BLaER1 (cell line): ENCODE data around the gene CLP1.
"Not testable (repeated sequence)": the region's sequence is repeated elsewhere in the genome, so short reads cannot be mapped to it uniquely, and the experiment has no call there.

Experiments
- H3K27ac ChIP-seq: shearing (Covaris generic); formaldehyde crosslinking; 2 replicates; pipeline ENCODE4 v1.8.1; 2022
- H3K27me3 ChIP-seq: shearing (Covaris generic); formaldehyde crosslinking; 2 replicates; pipeline ENCODE4 v1.8.1; 2022
- H3K36me3 ChIP-seq: shearing (Covaris generic); formaldehyde crosslinking; 2 replicates; pipeline ENCODE4 v1.8.1; 2022
- H3K4me1 ChIP-seq: shearing (Covaris generic); formaldehyde crosslinking; 2 replicates; pipeline ENCODE4 v1.8.1; 2022
- H3K4me2 ChIP-seq: shearing (Covaris generic); formaldehyde crosslinking; 2 replicates; pipeline ENCODE4 v1.8.1; 2022
- H3K4me3 ChIP-seq: shearing (Covaris generic); formaldehyde crosslinking; 2 replicates; pipeline ENCODE4 v1.8.1; 2022
- H3K9ac ChIP-seq: shearing (Covaris generic); formaldehyde crosslinking; 2 replicates; pipeline ENCODE4 v1.8.1; 2022
- H3K9me3 ChIP-seq: shearing (Covaris generic); formaldehyde crosslinking; 2 replicates; pipeline ENCODE4 v1.8.1; 2022
- H4K20me1 ChIP-seq: shearing (Covaris generic); formaldehyde crosslinking; 2 replicates; pipeline ENCODE4 v1.8.1; 2022
- Cebpa-rat ChIP-seq: shearing (Covaris generic); IDR thresholded peaks from 2 replicates; pipeline ENCODE4 v1.8.1; 2022

The CLP1 gene

GRCh38 chr11:57647372-57647771, 10.2 kb upstream of the CLP1 start:
- H3K4me1 ChIP-seq, result peaks cover 52% of the 10 kb centered on the region
- no peak for TF ChIP-seq Cebpa-rat
- H4K20me1 ChIP-seq, result peaks cover 54% of the 10 kb centered on the region
- H3K4me2 ChIP-seq, result peak overlapping the region; percentile 68
- no peak overlapping the region for H3K9ac ChIP-seq
- peaks cover 72% of the 10 kb centered on the region for H3K27me3 ChIP-seq
- H3K27ac ChIP-seq, result no peak overlapping the region
- H3K4me3 ChIP-seq, result 0 out of 2 replicates have a peak overlapping the region, but pooled peaks have one; percentile 23
- peaks cover 12% of the 10 kb centered on the region; the same call in 1 of the 2 replicates for H3K36me3 ChIP-seq
- H3K9me3 ChIP-seq, result no peaks in the 10 kb centered on the region

- Histone ChIP-seq H3K27ac (no peak overlapping the region), H3K9ac (no peak overlapping the region), H3K4me1 (peaks cover 55% of the 10 kb centered on the region)
These were observed 9.4 kb upstream of the CLP1 start for GRCh38 chr11:57647960-57648800.

GRCh38 chr11:57648801-57649735, 8.5 kb upstream of the CLP1 start:
- H4K20me1 ChIP-seq, result peaks cover 46% of the 10 kb centered on the region
- H3K27me3 ChIP-seq, result peaks cover 72% of the 10 kb centered on the region
- H3K4me3 ChIP-seq, result peak overlapping the region; percentile 27
- no peak overlapping the region for H3K9ac ChIP-seq
- peak overlapping the region; percentile 68 for H3K4me2 ChIP-seq
- no peaks in the 10 kb centered on the region for H3K36me3 ChIP-seq
- peaks cover 50% of the 10 kb centered on the region for H3K4me1 ChIP-seq
- no peaks in the 10 kb centered on the region for H3K9me3 ChIP-seq
- TF ChIP-seq Cebpa-rat, result no peak
- H3K27ac ChIP-seq, result no peak overlapping the region

More at GRCh38 chr11:57647960-57648800, 9.4 kb upstream of the CLP1 start:
- H3K27me3 ChIP-seq, result peaks cover 72% of the 10 kb centered on the region
- H4K20me1 ChIP-seq, result peaks cover 46% of the 10 kb centered on the region
- 0 out of 2 replicates have a peak, but pooled peaks cover 7% of the 10 kb centered on the region for H3K36me3 ChIP-seq
- TF ChIP-seq Cebpa-rat, result no peak
- no peaks in the 10 kb centered on the region for H3K9me3 ChIP-seq
- H3K4me2 ChIP-seq, result peak overlapping the region; percentile 68
- 0 out of 2 replicates have a peak overlapping the region, but pooled peaks have one; percentile 27 for H3K4me3 ChIP-seq

GRCh38 chr11:57649826-57650738, 7.5 kb upstream of the CLP1 start, which contains the start of gene YPEL4:
Gene YPEL4 (minus strand): TSS chr11:57649912. CDS start chr11:57647107, 2,805 bp downstream.
- H3K27ac ChIP-seq, result no peak within 1 kb of the TSS
- H3K9me3 ChIP-seq, result no peaks in the 10 kb centered on the region
- peak within 1 kb of the TSS; percentile 68 for H3K4me2 ChIP-seq
- H3K4me1 ChIP-seq, result peaks cover 50% of the 10 kb centered on the region
- no peak for TF ChIP-seq Cebpa-rat
- H4K20me1 ChIP-seq, result peaks cover 44% of the 10 kb centered on the region
- H3K4me3 ChIP-seq, result peak within 1 kb of the TSS; percentile 27
- no peak within 1 kb of the TSS for H3K9ac ChIP-seq
- H3K36me3 ChIP-seq, result no peaks in the 10 kb centered on the region
- H3K27me3 ChIP-seq, result peaks cover 65% of the 10 kb centered on the region

DNA sequence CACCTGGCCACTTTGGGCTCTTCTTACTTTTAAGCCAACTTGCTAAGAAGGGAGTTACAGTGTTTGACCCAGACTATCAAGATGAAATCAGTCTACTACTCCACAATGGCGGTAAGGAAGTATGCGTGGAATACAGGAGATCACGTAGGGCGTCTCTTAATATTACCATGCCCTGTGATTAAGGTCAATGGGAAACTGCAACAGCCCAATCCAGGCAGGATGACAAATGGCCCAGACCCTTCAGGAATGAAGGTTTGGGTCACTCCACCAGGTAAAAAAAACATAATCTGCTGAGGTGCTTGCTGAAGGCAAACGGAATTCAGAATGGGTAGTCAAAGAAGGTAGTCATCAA, 6.8 kb upstream of the CLP1 start:
- H3K36me3 ChIP-seq, result no peaks in the 10 kb centered on the region
- H3K4me3 ChIP-seq, result no peak overlapping the region
- TF ChIP-seq Cebpa-rat, result no peak
- peaks cover 59% of the 10 kb centered on the region for H3K27me3 ChIP-seq
- H4K20me1 ChIP-seq, result peaks cover 37% of the 10 kb centered on the region
- H3K4me1 ChIP-seq, result peaks cover 48% of the 10 kb centered on the region
- H3K9me3 ChIP-seq, result no peaks in the 10 kb centered on the region
- H3K4me2 ChIP-seq, result no peak overlapping the region
- H3K9ac ChIP-seq, result no peak overlapping the region
- H3K27ac ChIP-seq, result no peak overlapping the region

DNA sequence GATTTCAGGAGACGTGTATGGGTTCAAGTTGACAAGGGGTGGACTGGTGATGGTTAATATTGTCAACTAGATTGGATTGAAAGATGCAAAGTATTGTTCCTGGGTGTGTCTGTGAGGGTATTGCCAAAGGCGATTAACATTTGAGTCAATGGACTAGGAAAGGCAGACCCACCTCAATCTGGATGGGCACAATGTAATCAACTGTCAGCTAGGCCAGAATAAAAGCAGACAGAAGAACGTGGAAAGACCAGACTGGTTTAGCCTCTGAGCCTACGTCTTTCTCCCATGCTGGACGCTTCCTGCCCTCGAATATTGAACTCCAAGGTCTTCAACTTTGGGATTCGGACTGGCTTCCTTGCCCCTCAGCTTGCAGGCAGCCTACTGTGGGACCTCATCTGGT, 6.2 kb upstream of the CLP1 start:
- Histone ChIP-seq H3K27me3 (peaks cover 52% of the 10 kb centered on the region), H3K27ac (no peak overlapping the region), H3K4me1 (peaks cover 41% of the 10 kb centered on the region), H3K36me3 (no peaks in the 10 kb centered on the region), H3K4me2 (no peak overlapping the region), H3K9ac (no peak overlapping the region), H3K9me3 (no peaks in the 10 kb centered on the region), H4K20me1 (peaks cover 30% of the 10 kb centered on the region), H3K4me3 (no peak overlapping the region)
- no peak for TF ChIP-seq Cebpa-rat

- not testable (repeated sequence) for H3K27ac ChIP-seq, H3K9me3 ChIP-seq, H3K36me3 ChIP-seq, H3K9ac ChIP-seq, H3K4me3 ChIP-seq
- peaks cover 43% of the 10 kb centered on the region for H3K4me1 ChIP-seq
- peaks cover 44% of the 10 kb centered on the region for H3K27me3 ChIP-seq
- peaks cover 22% of the 10 kb centered on the region for H4K20me1 ChIP-seq
- H3K4me2 ChIP-seq, result peak overlapping the region; percentile 22; the same call in 1 of the 2 replicates
These were observed 5.3 kb upstream of the CLP1 start for GRCh38 chr11:57652230-57652629.

DNA sequence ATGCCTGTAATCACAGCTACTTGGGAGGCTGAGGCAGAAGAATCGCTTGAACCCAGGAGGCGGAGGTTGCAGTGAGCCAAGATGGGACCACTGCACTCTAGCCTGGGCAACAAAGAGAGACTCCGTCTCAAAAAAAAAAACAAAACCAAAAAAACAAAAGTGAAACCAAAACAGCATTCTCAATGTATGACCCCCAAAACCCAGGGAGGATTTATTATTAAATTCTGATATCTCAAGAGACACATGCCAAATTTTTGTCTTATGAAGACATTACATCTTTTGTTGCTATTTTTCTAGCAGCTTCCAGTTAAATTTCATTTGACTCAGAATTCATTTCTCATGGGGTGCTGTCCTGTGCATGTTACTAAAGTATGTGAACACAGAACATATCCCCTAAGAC, 4.9 kb upstream of the CLP1 start:
- Histone ChIP-seq H3K9me3 (no peaks in the 10 kb centered on the region), H3K27ac (no peak overlapping the region), H3K4me2 (peak overlapping the region; percentile 22; the same call in 1 of the 2 replicates), H4K20me1 (peaks cover 18% of the 10 kb centered on the region), H3K9ac (no peak overlapping the region), H3K4me3 (no peak overlapping the region), H3K4me1 (peaks cover 38% of the 10 kb centered on the region), H3K27me3 (peaks cover 39% of the 10 kb centered on the region), H3K36me3 (no peaks in the 10 kb centered on the region)
- no peak for TF ChIP-seq Cebpa-rat

GRCh38 chr11:57653163-57653562, 4.4 kb upstream of the CLP1 start:
- no peak overlapping the region for H3K4me3 ChIP-seq
- peaks cover 35% of the 10 kb centered on the region for H3K4me1 ChIP-seq
- no peak overlapping the region for H3K27ac ChIP-seq
- H3K9me3 ChIP-seq, result no peaks in the 10 kb centered on the region
- 0 out of 2 replicates have a peak overlapping the region, but pooled peaks have one; percentile 22 for H3K4me2 ChIP-seq
- no peak overlapping the region for H3K9ac ChIP-seq
- H4K20me1 ChIP-seq, result peaks cover 17% of the 10 kb centered on the region
- H3K36me3 ChIP-seq, result no peaks in the 10 kb centered on the region
- H3K27me3 ChIP-seq, result peaks cover 34% of the 10 kb centered on the region
- TF ChIP-seq Cebpa-rat, result no peak
